NCI-H2107 treated with DMSO at 0.1 percent for 48 hours (cell line): ENCODE data around the gene YBX2.

Experiments
- DNase-seq: peaks from one replicate; lab custom pipeline; 2025; ENCODE audit not compliant: unreplicated experiment; lab: John Stamatoyannopoulos, UW

YBX2 gene

DNA sequence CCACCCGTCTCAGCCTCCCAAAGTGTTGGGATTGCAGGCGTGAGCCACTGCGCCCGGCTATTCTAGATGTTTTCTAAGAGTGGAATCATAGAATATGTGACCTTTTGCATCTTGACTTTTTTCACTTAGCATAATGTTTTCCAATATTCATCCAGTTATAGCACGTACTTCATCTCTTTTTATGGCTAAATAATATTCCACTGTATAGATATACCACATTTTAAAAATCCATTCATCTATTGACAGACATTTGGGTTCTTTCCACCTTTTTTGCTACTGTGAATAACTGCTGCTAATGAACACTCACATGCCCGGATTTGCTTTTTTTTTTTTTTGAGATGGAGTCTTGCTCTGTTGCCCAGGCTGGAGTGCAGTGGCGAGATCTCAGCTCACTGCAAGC lies 9.7 kb upstream of the YBX2 start:
- no peak for DNase-seq

DNA sequence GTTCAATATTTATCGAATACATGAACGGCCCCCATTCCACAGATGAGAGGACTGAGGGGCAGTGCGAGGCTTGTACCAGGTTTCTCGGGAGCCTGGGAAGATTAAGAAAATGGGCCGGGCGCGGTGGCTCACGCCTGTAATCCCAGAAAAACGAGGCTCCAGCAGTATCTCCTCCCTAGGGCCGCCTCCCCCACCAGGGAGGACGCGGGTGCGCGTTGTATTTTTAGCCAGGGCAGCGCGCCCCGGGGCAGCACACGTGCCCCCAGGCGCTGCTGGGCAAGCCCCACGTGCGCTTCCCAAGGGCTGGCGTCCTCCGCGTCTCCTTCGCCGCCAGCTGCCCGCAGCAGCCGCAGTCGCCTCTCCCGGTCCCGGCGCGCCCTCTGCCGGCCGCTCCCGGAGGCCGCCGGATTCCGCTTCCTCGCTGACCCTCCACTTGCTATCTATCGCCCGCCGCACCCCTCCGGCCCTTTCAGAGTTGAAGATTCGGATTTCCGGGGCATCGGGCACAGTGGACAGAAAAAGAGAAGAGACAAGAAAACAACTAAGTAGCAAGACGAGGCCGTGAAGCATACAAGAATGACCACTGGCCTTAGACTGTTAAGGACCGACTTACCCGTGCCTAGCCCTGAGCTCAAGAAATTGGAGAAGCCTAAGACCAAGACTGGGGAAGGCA lies 1.9 kb upstream of the YBX2 start:
- no peak for DNase-seq

DNA sequence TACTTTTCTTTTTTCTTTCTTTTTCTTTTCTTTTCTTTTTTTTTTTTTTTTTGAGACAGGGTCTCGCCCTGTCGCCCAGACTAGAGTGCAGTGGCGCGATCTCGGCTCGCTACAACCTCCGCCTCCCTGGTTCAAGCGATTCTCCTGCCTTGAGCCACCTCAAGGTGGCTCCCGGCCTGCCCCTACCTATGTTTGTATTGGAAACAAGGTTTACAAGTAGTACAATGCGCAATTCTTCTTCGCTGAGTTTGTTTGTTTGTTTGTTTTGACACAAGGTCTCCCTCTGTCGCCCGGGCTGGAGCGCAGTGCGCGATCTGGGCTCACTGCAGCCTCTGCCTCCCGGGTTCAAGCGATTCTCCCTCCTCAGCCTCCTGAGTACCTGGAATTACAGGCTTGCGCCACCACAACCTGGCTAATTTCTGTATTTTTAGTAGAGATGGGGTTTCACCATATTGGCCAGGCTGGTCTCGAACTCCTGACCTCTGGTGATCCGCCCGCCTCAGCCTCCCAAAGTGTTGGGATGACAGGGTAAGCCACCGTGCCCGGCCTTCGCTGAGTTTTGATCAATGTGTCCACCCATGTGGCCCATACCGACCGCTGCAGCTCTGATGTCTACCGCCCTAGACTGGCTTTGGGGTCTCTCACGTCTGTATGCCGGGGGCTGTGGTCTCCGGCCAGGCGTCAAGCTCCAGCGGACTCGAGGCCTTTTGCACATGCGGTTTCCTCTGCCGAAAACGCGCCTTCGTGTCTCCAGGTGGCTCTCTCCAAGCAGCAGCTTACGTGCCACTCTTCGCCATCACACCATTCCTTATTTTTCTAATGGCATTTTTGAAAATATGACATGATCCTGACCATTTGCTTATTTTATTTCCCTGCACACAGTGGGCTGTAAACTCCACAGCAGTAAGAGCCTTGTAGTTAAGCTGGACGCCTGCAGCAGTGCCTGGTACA lies 1.1 kb upstream of the YBX2 start:
- no peak for DNase-seq

DNA sequence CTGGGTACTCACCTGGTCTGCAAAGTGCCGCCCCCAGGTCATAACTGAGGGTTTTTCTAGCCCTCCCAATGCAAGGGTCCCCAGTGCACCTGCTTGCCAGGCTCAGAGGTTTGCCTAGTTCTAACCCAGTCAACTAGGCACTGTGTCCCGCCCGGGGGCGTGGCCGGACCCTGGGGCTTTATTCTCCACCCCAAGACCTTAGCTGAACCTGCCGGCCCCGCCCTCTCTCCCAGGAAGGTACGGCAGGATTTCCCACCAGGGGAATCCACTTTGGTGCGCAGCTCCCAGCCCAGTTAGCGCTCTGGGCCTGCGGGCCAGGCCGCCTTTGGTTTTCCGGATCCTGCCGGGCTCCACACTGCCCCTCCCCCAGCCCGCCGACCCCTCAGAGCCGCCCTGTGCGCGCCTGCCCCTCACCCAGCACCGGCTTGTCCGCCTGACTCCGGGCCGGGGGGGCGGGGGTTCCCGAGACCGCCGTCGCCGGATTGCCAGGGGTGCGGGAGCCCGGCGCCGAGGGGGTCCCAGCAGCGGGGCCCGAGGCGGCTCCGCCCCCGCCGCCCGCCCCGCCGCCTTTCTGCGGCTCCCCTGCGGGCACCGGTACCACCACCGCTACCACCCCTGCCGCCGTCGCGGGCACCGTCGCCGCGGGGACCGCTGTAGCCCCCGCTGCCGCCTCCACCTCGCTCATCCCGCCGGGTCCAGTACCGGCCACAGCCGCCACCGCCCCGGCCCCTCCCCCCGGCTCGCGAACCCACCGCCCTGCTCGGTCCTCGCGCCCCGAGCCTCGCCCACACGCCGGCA lies 424 bp downstream of the YBX2 start:
- no peak for DNase-seq

DNA sequence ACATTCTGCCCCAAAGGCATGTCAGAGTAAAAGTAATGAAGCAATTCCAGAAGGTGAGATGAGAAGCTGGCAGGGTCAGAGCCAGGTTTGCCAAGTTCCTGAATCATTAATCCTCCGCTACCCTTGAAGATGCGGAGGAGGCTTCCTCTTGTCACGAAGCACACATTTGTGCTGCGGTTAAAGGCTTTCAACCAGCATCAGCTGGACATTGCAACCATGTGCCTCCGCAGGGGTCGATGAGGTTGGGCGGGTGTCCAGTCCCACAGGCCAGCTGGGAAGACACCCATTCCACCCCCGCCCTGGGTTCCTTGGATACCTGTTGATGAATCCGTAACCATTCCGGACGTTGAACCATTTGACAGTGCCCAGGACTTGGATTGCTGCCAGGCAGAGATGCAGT lies 1.3 kb downstream of the YBX2 start:
- DNase-seq = no peak

DNA sequence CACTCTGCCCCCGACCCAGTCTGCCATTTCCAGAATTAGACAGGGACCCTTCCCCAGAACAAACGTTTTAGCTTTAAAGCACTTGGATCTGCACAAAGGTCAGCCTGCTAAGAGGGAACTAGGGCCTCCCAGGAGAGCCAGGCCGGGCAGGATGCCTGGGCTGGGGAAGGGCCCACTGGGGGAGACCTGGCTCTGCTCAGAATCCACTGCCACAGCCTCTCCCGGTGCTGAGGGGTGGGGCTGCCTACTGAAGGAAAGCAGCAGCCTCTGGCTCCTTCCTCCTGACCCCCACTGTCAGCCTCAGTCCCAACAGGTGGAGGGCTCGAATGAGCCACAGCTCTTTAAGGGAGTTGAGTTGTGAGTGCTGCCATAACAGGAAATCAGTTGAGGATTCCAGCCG lies 1.7 kb downstream of the YBX2 start:
- no peak for DNase-seq

DNA sequence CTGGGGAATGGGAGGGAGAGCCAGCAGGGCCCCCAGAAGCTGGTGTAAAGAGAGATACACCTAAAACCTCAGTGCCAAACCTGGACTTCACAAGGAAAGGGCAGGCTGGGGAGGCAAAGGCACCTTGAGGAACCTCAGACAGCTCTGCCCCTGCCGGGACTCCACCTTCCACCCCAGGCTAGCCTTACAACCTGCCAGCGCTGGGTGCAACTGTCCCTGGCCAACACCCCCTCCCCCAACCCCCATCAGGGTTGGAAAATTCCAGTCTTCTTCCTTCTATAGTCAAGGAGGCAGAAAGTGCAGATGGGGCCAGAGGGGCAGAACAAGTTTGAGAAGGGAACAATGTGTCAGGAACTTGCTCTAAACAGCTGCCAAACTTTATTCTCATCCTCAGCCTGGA lies 2.2 kb downstream of the YBX2 start:
- DNase-seq = no peak

DNA sequence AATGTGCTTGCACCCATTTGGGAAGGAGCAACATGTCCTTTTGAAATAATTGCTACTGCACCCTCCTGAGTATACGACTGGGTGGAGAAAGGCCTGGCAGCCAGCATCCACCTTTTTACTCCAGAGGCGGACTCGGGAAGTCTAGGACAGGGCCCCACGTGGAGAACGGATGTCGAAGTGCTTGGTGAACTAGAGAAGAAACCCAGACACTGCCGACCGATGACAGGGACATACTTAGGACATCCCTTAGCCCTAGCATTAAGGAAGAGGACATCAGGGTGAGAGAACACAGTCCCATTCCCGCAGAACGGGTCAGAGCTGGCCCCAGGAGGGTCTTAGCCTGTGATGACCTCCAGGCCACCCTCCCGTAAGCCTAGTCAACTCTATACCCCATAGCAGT lies 3.8 kb downstream of the YBX2 start:
- DNase-seq = no peak

DNA sequence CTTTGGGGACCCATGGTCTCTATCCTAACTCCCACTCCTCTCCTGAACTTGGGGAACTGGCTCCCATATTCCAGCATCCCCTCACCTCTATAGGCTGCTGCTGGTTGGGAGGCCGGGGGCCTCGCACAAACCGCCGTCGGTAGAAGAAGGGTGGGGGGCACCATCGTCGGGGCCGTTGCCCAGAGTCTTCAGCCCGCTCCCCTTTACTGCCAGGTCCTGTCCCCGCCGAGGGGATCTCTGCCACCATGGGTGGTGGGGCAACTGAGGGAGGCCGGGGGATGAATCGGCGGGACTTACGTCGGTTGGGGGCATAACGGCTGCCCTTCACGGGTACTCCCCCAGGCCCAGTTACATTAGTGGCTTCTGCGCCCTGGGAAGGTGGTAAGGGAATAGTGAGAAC lies 4.3 kb downstream of the YBX2 start:
- DNase-seq = no peak

DNA sequence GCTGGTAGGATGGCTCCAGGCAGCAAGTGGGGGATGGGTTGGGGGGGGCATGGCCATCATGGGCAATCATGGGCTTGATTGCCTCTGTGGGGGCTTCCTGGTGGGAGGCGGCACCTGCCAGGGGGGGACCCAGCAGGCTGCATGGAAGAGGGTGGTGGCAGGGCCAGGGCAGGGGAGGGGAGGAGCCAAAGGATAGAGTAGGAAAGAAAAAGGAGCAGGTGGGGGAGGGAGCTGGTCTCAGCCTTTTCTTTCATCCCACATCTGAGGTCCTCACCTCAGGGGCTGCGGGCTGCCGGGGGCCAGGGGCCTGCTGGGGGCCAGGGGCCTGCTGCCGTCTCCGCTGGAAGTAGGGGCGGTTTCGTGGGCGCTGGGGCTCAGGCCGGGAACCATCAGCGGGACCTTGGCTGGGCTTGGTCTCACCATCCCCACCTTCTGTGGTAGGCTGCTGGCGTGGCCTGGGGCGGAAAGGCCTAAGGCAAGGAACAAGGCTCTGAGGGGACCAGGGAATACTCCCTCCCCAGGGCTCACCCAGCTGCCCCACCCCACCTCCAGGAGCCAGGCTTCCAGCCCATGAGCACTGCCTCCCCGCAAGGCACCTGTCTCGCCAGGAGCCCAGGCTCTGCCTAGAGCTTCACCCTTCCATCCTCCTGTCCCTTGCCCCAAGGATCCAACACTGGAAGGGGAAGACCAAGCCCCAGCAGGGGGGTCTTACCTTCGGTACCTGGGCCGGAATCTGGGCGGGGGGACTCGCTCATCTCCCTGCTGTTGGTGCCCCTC lies 5.0 kb downstream of the YBX2 start:
- no peak for DNase-seq

DNA sequence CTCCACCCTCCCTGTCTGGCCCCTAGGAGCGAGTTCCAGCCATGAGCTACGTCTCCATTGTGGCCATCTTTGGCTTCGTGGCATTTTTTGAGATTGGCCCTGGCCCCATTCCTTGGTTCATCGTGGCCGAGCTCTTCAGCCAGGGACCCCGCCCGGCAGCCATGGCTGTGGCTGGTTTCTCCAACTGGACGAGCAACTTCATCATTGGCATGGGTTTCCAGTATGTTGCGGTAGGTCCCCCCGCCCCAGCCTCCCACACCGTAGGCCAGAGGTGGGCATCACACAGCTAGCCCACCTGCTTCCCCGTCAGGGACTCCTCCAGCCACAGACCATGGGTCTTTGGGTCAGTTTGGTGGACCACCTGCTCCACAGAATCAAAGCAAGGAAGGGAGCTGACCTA lies 8.8 kb downstream of the YBX2 start:
- DNase-seq = no peak

DNA sequence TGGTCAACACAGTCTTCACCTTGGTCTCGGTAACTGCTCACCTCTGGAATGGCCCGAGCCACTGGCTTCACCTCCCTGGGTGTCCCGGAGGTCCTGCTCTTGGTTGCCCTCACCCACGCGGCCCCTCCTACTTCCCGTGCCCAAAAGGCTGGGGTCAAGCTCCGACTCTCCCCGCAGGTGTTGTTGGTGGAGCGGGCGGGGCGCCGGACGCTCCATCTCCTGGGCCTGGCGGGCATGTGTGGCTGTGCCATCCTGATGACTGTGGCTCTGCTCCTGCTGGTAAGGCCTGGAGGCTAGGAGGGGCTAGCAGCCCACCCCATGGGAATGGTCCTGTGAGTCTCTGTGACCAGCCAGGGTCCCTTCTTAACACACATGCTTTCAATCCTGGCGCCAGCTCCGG lies 9.5 kb downstream of the YBX2 start:
- DNase-seq = no peak

DNA sequence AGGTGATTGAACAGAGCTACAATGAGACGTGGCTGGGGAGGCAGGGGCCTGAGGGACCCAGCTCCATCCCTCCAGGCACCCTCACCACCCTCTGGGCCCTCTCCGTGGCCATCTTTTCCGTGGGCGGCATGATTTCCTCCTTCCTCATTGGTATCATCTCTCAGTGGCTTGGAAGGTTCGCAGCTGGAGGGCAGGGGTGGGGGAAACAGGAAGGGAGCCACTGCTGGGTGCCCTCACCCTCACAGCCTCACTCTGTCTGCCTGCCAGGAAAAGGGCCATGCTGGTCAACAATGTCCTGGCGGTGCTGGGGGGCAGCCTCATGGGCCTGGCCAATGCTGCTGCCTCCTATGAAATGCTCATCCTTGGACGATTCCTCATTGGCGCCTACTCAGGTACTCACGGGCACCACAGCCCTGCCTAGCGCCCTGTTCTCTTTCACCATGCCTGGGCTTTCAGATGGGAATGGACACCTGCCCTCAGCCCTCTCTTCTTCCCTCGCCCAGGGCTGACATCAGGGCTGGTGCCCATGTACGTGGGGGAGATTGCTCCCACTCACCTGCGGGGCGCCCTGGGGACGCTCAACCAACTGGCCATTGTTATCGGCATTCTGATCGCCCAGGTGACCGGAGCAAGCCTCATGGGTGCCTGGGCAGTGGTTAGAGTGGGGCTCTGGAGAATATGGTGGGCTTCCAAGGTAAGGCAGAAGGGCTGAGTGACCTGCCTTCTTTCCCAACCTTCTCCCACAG lies 10.8 kb downstream of the YBX2 start:
- DNase-seq = no peak

DNA sequence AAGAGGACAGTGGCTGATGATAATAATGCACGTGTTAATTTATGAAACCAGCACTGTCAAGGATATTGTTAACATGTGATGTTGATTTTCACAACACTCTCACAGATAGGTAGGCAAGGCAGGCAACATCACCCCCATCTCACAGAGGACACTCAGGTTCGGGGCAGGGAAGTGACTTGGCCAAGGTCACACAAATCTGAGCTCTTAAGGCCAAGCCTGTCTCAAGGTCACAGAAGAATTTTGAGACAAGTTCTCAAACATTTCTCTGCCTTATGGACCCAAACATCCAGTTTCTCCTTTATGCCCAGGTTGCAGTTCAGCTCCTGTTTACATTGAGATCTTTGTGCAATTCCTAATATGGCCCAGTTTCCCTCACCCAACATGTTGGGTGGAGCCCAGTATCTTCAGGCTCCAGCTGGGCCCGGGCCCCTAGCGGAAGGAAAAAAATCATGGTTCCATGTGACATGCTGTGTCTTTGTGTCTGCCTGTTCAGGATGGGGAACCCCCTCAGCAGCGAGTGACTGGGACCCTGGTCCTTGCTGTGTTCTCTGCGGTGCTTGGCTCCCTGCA lies 11.6 kb downstream of the YBX2 start:
- DNase-seq = no peak

DNA sequence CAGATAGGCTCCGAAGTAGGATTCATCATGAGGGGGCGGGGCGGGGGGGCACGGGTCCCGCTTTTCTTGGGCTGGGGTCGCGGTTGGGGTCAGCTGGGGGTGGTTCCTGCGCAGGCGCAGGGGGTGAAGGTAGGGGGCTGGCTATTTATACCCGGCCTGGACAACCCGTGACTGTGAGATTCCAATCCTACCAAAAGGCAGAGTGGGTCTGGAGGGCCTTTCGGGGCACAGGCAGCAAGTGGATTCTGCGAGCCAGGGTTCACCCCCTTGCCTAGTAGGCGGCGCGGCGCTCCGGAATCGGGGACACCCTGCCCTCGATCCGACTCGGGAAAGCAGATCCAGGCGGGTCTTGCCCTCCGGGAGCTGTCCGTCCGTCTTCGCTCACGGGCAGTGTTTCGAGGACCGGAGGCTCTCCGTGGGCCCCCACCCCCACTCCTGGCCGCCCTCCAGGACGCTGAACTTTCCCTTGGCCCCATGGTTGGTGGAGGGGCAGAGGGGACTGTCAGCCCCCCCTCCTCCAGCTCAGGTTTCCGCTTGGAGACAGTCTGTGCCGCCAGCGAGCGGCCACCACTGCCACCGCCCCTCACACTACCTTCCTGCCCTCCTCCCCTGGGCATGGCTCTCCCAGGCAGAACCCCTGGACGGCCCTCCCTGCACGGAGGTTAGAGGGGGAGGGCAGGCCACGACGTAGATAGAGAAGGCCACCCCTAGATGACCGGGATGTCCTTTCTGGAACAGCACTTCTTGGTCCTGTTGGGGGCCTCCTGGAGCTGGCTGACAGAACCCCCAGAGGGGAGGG lies 12.3 kb downstream of the YBX2 start:
- no peak for DNase-seq

DNA sequence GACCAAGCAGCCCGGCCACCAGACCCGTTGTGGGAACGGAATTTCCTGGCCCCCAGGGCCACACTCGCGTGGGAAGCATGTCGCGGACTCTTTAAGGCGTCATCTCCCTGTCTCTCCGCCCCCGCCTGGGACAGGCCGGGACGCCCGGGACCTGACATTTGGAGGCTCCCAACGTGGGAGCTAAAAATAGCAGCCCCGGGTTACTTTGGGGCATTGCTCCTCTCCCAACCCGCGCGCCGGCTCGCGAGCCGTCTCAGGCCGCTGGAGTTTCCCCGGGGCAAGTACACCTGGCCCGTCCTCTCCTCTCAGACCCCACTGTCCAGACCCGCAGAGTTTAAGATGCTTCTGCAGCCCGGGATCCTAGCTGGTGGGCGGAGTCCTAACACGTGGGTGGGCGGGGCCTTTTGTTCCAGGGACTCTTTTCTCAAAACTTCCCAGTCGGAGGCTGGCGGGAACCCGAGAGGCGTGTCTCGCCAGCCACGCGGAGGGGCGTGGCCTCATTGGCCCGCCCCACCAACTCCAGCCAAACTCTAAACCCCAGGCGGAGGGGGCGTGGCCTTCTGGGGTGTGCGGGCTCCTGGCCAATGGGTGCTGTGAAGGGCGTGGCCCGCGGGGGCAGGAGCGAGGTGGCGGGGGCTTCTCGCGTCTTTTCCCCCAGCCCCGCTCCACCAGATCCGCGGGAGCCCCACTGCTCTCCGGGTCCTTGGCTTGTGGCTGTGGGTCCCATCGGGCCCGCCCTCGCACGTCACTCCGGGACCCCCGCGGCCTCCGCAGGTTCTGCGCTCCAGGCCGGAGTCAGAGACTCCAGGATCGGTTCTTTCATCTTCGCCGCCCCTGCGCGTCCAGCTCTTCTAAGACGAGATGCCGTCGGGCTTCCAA lies 13.1 kb downstream of the YBX2 start, which contains the start of gene SLC2A4:
Gene SLC2A4, plus strand, starts transcription at position 645 of the 879 bp plus-strand sequence. Its CDS starts 217 bp downstream, at position 862.
- DNase-seq = no peak

DNA sequence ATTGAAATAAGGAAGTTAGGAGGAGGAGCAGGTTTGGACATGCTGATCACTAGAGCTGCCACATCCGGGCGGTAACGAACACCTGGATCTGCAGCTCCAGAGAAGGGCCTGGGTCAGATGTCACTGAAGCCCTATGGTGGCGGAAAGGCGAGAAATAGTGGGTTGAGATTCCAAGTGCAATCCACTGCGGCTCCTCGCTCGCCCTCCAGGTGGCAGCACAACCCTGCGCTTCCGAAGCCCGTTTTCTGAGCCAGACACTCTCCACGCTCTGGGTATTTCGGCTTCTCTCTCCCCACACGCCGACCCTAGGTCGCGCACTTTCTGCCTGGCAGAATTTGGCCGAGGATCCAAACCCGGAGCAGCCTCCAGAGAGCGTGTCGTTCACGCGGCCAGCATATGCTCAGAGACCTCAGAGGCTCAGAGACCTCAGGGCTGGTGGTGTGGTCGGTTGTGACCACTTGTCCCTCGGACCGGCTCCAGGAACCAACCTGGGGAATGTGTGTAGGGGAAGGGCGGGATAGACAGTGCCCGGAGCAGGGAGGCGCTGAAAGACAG lies 13.8 kb downstream of the YBX2 start:
- DNase-seq = peak; percentile 59

DNA sequence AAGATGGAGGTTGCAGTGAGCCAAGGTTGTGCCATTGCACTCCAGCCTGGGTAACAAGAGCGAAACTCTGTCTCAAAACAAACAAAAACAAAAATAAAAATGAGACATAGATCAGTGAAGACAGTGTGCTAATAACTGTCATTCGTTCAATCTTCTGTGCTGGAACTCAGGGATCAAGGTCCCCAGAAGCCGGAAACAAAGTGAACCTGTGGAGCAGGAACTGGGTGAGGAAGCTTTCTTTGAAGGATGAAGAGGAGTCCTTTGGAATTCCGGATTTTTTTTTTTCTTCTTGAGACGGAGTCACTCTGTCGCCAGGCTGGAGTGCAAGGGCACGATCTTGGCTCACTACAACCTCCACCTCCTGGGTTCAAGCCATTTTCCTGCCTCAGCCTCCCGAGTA lies 15.0 kb downstream of the YBX2 start:
- DNase-seq = no peak
